HepG2 (cell line): ENCODE data around the gene PBX2. TPM values are rescaled to one million over a fixed set of nuclear protein-coding genes. Genes with fewer than 3 reads are reported as not detected.

Source experiments
- BRCA1 ChIP-seq: sonication (generic); formaldehyde crosslinking; IDR thresholded peaks from 2 replicates; pipeline ENCODE4 v1.4.0; 2020; ENCODE audit warnings: missing genetic modification reagents
- ELF4 ChIP-seq: sonication (generic); formaldehyde crosslinking; IDR thresholded peaks from 2 replicates; pipeline ENCODE4 v1.5.0; 2020; ENCODE audit warnings: missing genetic modification reagents, mild to moderate bottlenecking, moderate library complexity, borderline replicate concordance
- FOXC1 ChIP-seq: sonication (generic); formaldehyde crosslinking; IDR thresholded peaks from 2 replicates; pipeline ENCODE4 v1.8.0; 2022; ENCODE audit warnings: mild to moderate bottlenecking, missing genetic modification reagents, borderline replicate concordance
- KDM5B ChIP-seq: sonication (generic); formaldehyde crosslinking; IDR thresholded peaks from 2 replicates; pipeline ENCODE4 v1.4.0; 2020; ENCODE audit warnings: missing genetic modification reagents, mild to moderate bottlenecking, borderline replicate concordance
- KLF6 ChIP-seq: IDR thresholded peaks from 2 replicates; pipeline ENCODE4 v1.8.0; 2016; ENCODE audit warnings: missing biosample characterization, missing genetic modification reagents
- MEIS2 ChIP-seq: sonication (generic); formaldehyde crosslinking; IDR thresholded peaks from 2 replicates; pipeline ENCODE4 v1.9.0; 2021; ENCODE audit warnings: mild to moderate bottlenecking, missing genetic modification reagents
- MXI1 ChIP-seq: IDR thresholded peaks from 3 replicates; pipeline ENCODE4 v1.6.1; 2012; ENCODE audit warnings: low read depth, low read length, inconsistent platforms, borderline replicate concordance
- PAX8 ChIP-seq: sonication (generic); formaldehyde crosslinking; IDR thresholded peaks from 2 replicates; pipeline ENCODE4 v1.8.0; 2022; ENCODE audit warnings: mild to moderate bottlenecking, missing genetic modification reagents, borderline replicate concordance
- POLR2G ChIP-seq: fragments of 200-400 bp; formaldehyde crosslinking; IDR thresholded peaks from 2 replicates; pipeline ENCODE4 v1.6.1; 2018; ENCODE audit warnings: mild to moderate bottlenecking, low read depth, low read length, moderate library complexity
- PRMT3 ChIP-seq: sonication (generic); formaldehyde crosslinking; IDR thresholded peaks from 2 replicates; pipeline ENCODE4 v1.8.1; 2022; ENCODE audit warnings: low read depth, mild to moderate bottlenecking, moderate library complexity, missing genetic modification reagents, borderline replicate concordance
- SP2 ChIP-seq: sonication (generic); formaldehyde crosslinking; IDR thresholded peaks from 2 replicates; pipeline ENCODE4 v1.5.1; 2020; ENCODE audit warnings: mild to moderate bottlenecking, missing genetic modification reagents
- WIZ ChIP-seq: sonication (generic); formaldehyde crosslinking; IDR thresholded peaks from 2 replicates; pipeline ENCODE4 v1.5.1; 2020; ENCODE audit warnings: mild to moderate bottlenecking, missing genetic modification reagents
- ZNF235 ChIP-seq: sonication (generic); formaldehyde crosslinking; IDR thresholded peaks from 2 replicates; pipeline ENCODE4 v1.8.1; 2023; ENCODE audit warnings: mild to moderate bottlenecking, missing genetic modification reagents, borderline replicate concordance
- ZNF34 ChIP-seq: sonication (generic); formaldehyde crosslinking; IDR thresholded peaks from 2 replicates; pipeline ENCODE4 v1.4.0; 2020; ENCODE audit warnings: mild to moderate bottlenecking, missing genetic modification reagents, borderline replicate concordance
- ZNF790 ChIP-seq: sonication (generic); formaldehyde crosslinking; IDR thresholded peaks from 2 replicates; pipeline ENCODE4 v1.8.0; 2022; ENCODE audit warnings: missing genetic modification reagents, mild to moderate bottlenecking, borderline replicate concordance
- ZSCAN31 ChIP-seq: sonication (generic); formaldehyde crosslinking; IDR thresholded peaks from 2 replicates; pipeline ENCODE4 v1.5.0; 2020; ENCODE audit warnings: low read depth, mild to moderate bottlenecking, missing genetic modification reagents
- polyA plus RNA-seq, 8 experiments: library from polyadenylated mRNA; depleted of rRNA in 3 of 8; stranded (reverse) in 7 of 8; unstranded in 1 of 8; fragments of >200 nt; fragmentation: Illumina TruSeq in 4 of 8; extraction: Trizol in 4 of 8; gene quantifications; 2 replicates each; pipeline versions ENCODE4 v1.2.1 to v1.2.3, GENCODE V29; 2011 to 2016; ENCODE audit warnings: low read depth in 4 of 8, missing spikeins in 1 of 8, mixed read lengths in 1 of 8; ENCODE audit not compliant: insufficient read depth in 1 of 8
- total RNA-seq, 5 experiments: library from RNA; depleted of rRNA; stranded (reverse); fragments of >200 nt; fragmentation: Illumina TruSeq; extraction: Trizol; gene quantifications; 2 replicates each; pipeline ENCODE4 v1.2.3, GENCODE V29; 2016; ENCODE audit warnings: low read depth in 1 of 5
- TF ChIP-seq, protein P1 (sequence below): sonication (generic); formaldehyde crosslinking; IDR thresholded peaks from 2 replicates; pipeline ENCODE4; 2020; ENCODE audit warnings: missing genetic modification reagents, mild to moderate bottlenecking, borderline replicate concordance
- TF ChIP-seq, protein P2 (sequence below): sonication (generic); formaldehyde crosslinking; IDR thresholded peaks from 2 replicates; pipeline ENCODE4 v1.5.0; 2020; ENCODE audit warnings: mild to moderate bottlenecking, missing genetic modification reagents, moderate library complexity
- TF ChIP-seq, protein P3 (sequence below), 2 experiments: sonication (generic) in 1 of 2; formaldehyde crosslinking in 1 of 2; IDR thresholded peaks; 2 replicates each; pipeline versions ENCODE4 v1.4.0 to v1.6.1; 2016 to 2020; ENCODE audit warnings: borderline replicate concordance in 1 of 2, low read depth in 1 of 2, mild to moderate bottlenecking in 1 of 2, missing genetic modification reagents in 1 of 2

Gene PBX2
- total and polyA plus RNA-seq, 2 of the 13 experiments (the other 11 are each of a cell fraction or from before 2014, with no cell fraction given) = 42.3 to 77.8 TPM

DNA sequence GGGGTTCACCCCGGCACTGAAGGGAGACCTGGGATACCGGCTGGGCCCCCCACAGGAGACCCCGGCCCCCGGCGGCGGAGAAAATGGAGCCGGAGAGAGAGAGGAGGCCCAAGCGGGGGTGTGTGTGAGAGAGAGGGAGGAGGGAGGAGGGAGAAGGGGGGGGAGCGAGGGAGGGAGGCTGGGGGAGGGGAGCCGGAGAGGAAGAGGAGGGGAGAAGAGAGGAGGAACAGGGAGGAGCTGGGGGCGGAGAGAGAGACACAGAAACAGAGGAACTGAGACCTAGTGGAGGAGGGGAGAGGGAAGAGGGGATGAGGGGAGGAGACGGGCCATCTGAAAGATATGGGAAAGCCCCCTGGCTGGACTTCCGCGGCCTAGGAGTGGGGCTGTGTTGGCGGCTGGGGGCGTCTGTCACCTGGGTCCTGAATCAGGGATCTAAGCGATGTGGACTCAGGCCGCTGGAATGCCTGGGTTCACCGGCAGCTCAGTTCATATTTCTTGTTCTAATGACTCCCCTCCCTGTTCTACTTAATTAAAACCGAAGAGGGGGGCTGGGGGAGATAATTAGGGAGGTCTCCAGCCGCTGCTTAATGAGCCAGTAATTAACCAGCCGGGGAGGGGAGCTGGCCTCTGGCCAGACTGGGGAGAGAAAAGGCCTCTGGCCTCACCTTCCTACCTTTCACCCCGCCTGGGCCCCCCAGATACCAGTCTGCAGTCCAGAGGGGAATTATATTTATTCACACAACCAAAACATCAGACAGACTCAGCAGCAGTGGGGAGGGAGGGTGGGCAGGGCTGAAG is at the start of gene PBX2 (continued):
- TF ChIP-seq SP2 (CRISPR knock-in tag) (no peak), MEIS2 (CRISPR knock-in tag) (0 out of 2 replicates have a peak, but pooled peaks have one; percentile 29), ZNF790 (CRISPR knock-in tag) (no peak), KDM5B (CRISPR knock-in tag) (peak; percentile 69; the same call in 1 of the 2 replicates), ELF4 (CRISPR knock-in tag) (0 out of 2 replicates have a peak, but pooled peaks have one; percentile 38), ZNF34 (CRISPR knock-in tag) (peak; percentile 56; the same call in 1 of the 2 replicates), PAX8 (no peak), POLR2G (peak; percentile 77), KLF6 (CRISPR knock-in tag) (0 out of 2 replicates have a peak, but pooled peaks have one; percentile 35), WIZ (CRISPR knock-in tag) (no peak), ZSCAN31 (CRISPR knock-in tag) (0 out of 2 replicates have a peak, but pooled peaks have one; percentile 49), PRMT3 (CRISPR knock-in tag) (no peak), FOXC1 (CRISPR knock-in tag) (no peak), BRCA1 (no peak), MXI1 (peak; percentile 13; the same call in 1 of the 3 replicates), ZNF235 (CRISPR knock-in tag) (no peak)
- TF ChIP-seq, protein P1, sequence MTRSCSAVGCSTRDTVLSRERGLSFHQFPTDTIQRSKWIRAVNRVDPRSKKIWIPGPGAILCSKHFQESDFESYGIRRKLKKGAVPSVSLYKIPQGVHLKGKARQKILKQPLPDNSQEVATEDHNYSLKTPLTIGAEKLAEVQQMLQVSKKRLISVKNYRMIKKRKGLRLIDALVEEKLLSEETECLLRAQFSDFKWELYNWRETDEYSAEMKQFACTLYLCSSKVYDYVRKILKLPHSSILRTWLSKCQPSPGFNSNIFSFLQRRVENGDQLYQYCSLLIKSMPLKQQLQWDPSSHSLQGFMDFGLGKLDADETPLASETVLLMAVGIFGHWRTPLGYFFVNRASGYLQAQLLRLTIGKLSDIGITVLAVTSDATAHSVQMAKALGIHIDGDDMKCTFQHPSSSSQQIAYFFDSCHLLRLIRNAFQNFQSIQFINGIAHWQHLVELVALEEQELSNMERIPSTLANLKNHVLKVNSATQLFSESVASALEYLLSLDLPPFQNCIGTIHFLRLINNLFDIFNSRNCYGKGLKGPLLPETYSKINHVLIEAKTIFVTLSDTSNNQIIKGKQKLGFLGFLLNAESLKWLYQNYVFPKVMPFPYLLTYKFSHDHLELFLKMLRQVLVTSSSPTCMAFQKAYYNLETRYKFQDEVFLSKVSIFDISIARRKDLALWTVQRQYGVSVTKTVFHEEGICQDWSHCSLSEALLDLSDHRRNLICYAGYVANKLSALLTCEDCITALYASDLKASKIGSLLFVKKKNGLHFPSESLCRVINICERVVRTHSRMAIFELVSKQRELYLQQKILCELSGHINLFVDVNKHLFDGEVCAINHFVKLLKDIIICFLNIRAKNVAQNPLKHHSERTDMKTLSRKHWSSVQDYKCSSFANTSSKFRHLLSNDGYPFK (CRISPR knock-in tag) = peak; percentile 30; the same call in 1 of the 2 replicates
- TF ChIP-seq, protein P2, sequence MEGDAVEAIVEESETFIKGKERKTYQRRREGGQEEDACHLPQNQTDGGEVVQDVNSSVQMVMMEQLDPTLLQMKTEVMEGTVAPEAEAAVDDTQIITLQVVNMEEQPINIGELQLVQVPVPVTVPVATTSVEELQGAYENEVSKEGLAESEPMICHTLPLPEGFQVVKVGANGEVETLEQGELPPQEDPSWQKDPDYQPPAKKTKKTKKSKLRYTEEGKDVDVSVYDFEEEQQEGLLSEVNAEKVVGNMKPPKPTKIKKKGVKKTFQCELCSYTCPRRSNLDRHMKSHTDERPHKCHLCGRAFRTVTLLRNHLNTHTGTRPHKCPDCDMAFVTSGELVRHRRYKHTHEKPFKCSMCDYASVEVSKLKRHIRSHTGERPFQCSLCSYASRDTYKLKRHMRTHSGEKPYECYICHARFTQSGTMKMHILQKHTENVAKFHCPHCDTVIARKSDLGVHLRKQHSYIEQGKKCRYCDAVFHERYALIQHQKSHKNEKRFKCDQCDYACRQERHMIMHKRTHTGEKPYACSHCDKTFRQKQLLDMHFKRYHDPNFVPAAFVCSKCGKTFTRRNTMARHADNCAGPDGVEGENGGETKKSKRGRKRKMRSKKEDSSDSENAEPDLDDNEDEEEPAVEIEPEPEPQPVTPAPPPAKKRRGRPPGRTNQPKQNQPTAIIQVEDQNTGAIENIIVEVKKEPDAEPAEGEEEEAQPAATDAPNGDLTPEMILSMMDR (CRISPR knock-in tag) = peak; percentile 27; the same call in 1 of the 2 replicates
- TF ChIP-seq, protein P3, sequence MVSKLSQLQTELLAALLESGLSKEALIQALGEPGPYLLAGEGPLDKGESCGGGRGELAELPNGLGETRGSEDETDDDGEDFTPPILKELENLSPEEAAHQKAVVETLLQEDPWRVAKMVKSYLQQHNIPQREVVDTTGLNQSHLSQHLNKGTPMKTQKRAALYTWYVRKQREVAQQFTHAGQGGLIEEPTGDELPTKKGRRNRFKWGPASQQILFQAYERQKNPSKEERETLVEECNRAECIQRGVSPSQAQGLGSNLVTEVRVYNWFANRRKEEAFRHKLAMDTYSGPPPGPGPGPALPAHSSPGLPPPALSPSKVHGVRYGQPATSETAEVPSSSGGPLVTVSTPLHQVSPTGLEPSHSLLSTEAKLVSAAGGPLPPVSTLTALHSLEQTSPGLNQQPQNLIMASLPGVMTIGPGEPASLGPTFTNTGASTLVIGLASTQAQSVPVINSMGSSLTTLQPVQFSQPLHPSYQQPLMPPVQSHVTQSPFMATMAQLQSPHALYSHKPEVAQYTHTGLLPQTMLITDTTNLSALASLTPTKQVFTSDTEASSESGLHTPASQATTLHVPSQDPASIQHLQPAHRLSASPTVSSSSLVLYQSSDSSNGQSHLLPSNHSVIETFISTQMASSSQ (IDR thresholded peaks at IDR 0.05; ENCODE audit: low read depth) = no peak
- TF ChIP-seq, protein P3 (CRISPR knock-in tag; IDR thresholded peaks at IDR 0.05; ENCODE audit: borderline replicate concordance) = peak; percentile 55; the same call in 1 of the 2 replicates
